Measurements from ENCODE around the gene TPBGL.

The TPBGL gene

GRCh38 chr11:75286826-75287465 lies 46.4 kb downstream of the TPBGL start:
- no peak for DNase-seq (ENCODE audit: extremely low read depth, low read depth)
- TF ChIP-seq, protein P1, sequence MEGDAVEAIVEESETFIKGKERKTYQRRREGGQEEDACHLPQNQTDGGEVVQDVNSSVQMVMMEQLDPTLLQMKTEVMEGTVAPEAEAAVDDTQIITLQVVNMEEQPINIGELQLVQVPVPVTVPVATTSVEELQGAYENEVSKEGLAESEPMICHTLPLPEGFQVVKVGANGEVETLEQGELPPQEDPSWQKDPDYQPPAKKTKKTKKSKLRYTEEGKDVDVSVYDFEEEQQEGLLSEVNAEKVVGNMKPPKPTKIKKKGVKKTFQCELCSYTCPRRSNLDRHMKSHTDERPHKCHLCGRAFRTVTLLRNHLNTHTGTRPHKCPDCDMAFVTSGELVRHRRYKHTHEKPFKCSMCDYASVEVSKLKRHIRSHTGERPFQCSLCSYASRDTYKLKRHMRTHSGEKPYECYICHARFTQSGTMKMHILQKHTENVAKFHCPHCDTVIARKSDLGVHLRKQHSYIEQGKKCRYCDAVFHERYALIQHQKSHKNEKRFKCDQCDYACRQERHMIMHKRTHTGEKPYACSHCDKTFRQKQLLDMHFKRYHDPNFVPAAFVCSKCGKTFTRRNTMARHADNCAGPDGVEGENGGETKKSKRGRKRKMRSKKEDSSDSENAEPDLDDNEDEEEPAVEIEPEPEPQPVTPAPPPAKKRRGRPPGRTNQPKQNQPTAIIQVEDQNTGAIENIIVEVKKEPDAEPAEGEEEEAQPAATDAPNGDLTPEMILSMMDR (IDR thresholded peaks at IDR 0.05; ENCODE audit: low read depth, low read length) = no peak

DNA sequence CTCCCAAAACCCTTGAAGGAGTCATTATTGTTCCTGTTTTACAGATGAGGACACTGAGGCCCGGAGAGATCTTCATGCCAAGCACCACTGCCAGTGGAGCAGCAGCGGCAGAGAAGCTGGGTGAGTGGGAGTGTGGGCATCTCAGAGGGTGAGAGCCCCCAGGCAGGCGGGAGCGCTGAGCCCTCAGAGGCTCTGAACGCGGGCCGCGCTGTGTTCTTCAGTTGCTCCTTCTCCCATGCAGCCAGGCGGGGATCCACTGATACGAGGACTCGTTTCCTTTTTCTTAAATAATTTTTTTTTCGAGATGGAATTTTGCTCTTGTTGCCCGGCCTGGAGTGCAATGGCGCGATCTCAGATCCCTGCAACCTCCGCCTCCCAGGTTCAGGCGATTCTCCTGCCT lies 47.0 kb downstream of the TPBGL start:
- TF ChIP-seq, protein P1 (IDR thresholded peaks at IDR 0.05; ENCODE audit: low read depth, low read length) = no peak
- DNase-seq (ENCODE audit: extremely low read depth, low read depth) = no peak

GRCh38 chr11:75289511-75289760 lies 48.9 kb downstream of the TPBGL start:
- no peak for DNase-seq (ENCODE audit: extremely low read depth, low read depth)
- TF ChIP-seq, protein P1 (IDR thresholded peaks at IDR 0.05; ENCODE audit: low read depth, low read length) = no peak

GRCh38 chr11:75289919-75290318 lies 49.3 kb downstream of the TPBGL start:
- TF ChIP-seq, protein P1 (IDR thresholded peaks at IDR 0.05; ENCODE audit: low read depth, low read length) = no peak
- no peak for DNase-seq (ENCODE audit: extremely low read depth, low read depth)

- TF ChIP-seq, protein P1 (IDR thresholded peaks at IDR 0.05; ENCODE audit: low read depth, low read length) = no peak
Observed at GRCh38 chr11:75291741-75292140, 51.2 kb downstream of the TPBGL start.

GRCh38 chr11:75292943-75293342 lies 52.4 kb downstream of the TPBGL start:
- TF ChIP-seq, protein P1 (IDR thresholded peaks at IDR 0.05; ENCODE audit: low read depth, low read length) = no peak
- DNase-seq (ENCODE audit: extremely low read depth, low read depth) = no peak

More at GRCh38 chr11:75291741-75292140, 51.2 kb downstream of the TPBGL start:
- DNase-seq (ENCODE audit: extremely low read depth, low read depth) = no peak
